ENCODE results near the gene JDP2. TPM values are rescaled to one million over a fixed set of nuclear protein-coding genes. Genes with fewer than 3 reads are reported as not detected.

Gene JDP2
- total RNA-seq, 2 experiments from 2014 or later: 2.6 to 2.9 TPM

DNA sequence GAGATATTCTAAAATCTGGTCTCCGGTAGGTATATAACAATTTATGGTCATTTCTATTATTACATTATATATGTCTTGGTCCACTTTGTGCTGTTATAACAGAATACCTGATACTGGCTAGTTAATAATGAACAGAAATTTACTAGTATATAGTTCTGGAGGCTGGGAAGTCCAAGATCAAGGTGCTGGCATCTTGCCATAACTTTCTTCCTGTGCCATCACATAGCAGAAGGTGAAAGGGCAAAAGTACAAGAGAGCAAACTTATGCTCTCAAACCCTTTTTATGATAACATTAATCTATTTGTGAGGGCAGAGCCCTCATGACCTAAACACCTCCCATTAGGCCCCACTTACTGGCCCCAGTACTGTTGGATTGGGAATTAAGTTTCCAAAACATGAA lies 76.6 kb downstream of the JDP2 start:
- Mint-ChIP-seq H3K4me1 (peaks cover 2% of the 10 kb centered on the region), H3K27me3 (no peaks in the 10 kb centered on the region), H3K27ac (no peak overlapping the region), H3K9me3 (peaks cover 5% of the 10 kb centered on the region), H3K4me3 (no peak overlapping the region), H3K36me3 (ENCODE audit: low read depth) (no peaks in the 10 kb centered on the region)
- DNase-seq: no peak
- ChIA-PET CTCF (interaction anchor here (1.3 kb wide), 1 partner anchor 9 kb away, joined by 4 read pairs; no protein-coding TSS in a partner anchor), POLR2A (no interaction called here)

- H3K27me3 Mint-ChIP-seq: no peaks in the 10 kb centered on the region
- H3K36me3 Mint-ChIP-seq (ENCODE audit: low read depth): peaks cover 16% of the 10 kb centered on the region
- H3K4me1 Mint-ChIP-seq: peaks cover 1% of the 10 kb centered on the region
- H3K27ac Mint-ChIP-seq: no peak overlapping the region
- no peak for DNase-seq
- H3K9me3 Mint-ChIP-seq: peaks cover 23% of the 10 kb centered on the region
- POLR2A ChIA-PET: interaction anchor here (1.0 kb wide), 1 partner anchor 8 kb away, joined by 3 read pairs; no protein-coding TSS in a partner anchor
- CTCF ChIA-PET: interaction anchor here (0.7 to 1.4 kb wide), 3 partner anchors 12 to 198 kb away, joined by 3 to 4 read pairs (median 3); no protein-coding TSS in a partner anchor
- H3K4me3 Mint-ChIP-seq: no peak overlapping the region
Measured at GRCh38 chr14:75506930-75507329, 79.1 kb downstream of the JDP2 start.

DNA sequence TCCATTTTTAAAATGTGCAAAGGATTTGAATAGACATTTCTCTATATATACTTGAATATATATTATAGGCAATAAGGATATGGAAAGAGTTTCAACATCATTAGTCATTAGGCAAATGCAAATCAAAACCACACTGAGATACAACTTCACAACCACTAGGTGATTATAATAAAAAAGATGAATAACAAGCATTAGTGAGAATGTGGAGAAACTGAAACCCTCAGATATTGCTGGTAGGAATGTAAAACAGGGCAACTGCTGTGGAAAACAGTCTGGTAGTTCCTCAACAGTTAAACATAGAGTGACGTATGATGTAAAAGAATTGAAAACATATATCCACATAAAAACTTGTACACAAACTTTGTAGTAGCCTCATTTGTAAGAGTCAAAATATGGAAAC lies 82.7 kb downstream of the JDP2 start:
- H3K4me1 Mint-ChIP-seq: peaks cover 21% of the 10 kb centered on the region

GRCh38 chr14:75511201-75511600 lies 83.4 kb downstream of the JDP2 start:
- H3K4me3 Mint-ChIP-seq: no peak overlapping the region
- H3K4me1 Mint-ChIP-seq: peaks cover 27% of the 10 kb centered on the region
- POLR2A ChIA-PET: interaction anchor here (1.1 kb wide), 1 partner anchor 11 kb away, joined by 3 read pairs; the partner anchor contains the start of gene BATF
- CTCF ChIA-PET: interaction anchor here (1.2 kb wide), 1 partner anchor 12 kb away, joined by 3 read pairs; no protein-coding TSS in a partner anchor
- peaks cover 21% of the 10 kb centered on the region for H3K36me3 Mint-ChIP-seq (ENCODE audit: low read depth)
- DNase-seq: no peak
- peaks cover 28% of the 10 kb centered on the region for H3K9me3 Mint-ChIP-seq
- no peak overlapping the region for H3K27ac Mint-ChIP-seq
- H3K27me3 Mint-ChIP-seq: no peaks in the 10 kb centered on the region

More for the DNA sequence above, 82.7 kb downstream of the JDP2 start:
- ChIA-PET CTCF (no interaction called here), POLR2A (no interaction called here)
- Mint-ChIP-seq H3K36me3 (ENCODE audit: low read depth) (peaks cover 21% of the 10 kb centered on the region), H3K9me3 (peaks cover 28% of the 10 kb centered on the region), H3K4me3 (no peak overlapping the region), H3K27ac (no peak overlapping the region), H3K27me3 (no peaks in the 10 kb centered on the region)
- DNase-seq: no peak

- Mint-ChIP-seq H3K27me3 (no peaks in the 10 kb centered on the region), H3K27ac (peak overlapping the region; percentile 65), H3K4me3 (peak overlapping the region; percentile 41), H3K36me3 (ENCODE audit: low read depth) (peaks cover 21% of the 10 kb centered on the region), H3K9me3 (peaks cover 23% of the 10 kb centered on the region), H3K4me1 (peaks cover 43% of the 10 kb centered on the region)
- CTCF ChIA-PET: interaction anchor here (0.6 to 1.8 kb wide), 6 partner anchors 10 to 1631 kb away, joined by 3 to 5 read pairs (median 4); no protein-coding TSS in a partner anchor
- DNase-seq: no peak
- POLR2A ChIA-PET: interaction anchor here (0.6 to 2.7 kb wide), 15 partner anchors 7 to 53 kb away, joined by 3 to 18 read pairs (median 4); partner anchors contain the start of gene BATF
Measured at GRCh38 chr14:75513911-75514672, 86.3 kb downstream of the JDP2 start.

GRCh38 chr14:75514673-75515628 lies 87.1 kb downstream of the JDP2 start:
- ChIA-PET POLR2A (interaction anchor here (0.5 to 2.7 kb wide), 20 partner anchors 8 to 655 kb away, joined by 3 to 18 read pairs (median 4); no protein-coding TSS in a partner anchor), CTCF (interaction anchor here (0.6 to 3.0 kb wide), 12 partner anchors 9 to 1632 kb away, joined by 3 to 20 read pairs (median 4); no protein-coding TSS in a partner anchor)
- peak overlapping the region; percentile 85 for H3K27ac Mint-ChIP-seq
- no peaks in the 10 kb centered on the region for H3K27me3 Mint-ChIP-seq
- H3K4me3 Mint-ChIP-seq: peak overlapping the region; percentile 59
- DNase-seq: peak; percentile 70
- H3K4me1 Mint-ChIP-seq: peaks cover 45% of the 10 kb centered on the region
- peaks cover 18% of the 10 kb centered on the region for H3K36me3 Mint-ChIP-seq (ENCODE audit: low read depth)
- H3K9me3 Mint-ChIP-seq: peaks cover 21% of the 10 kb centered on the region

- Mint-ChIP-seq H3K4me1 (peaks cover 51% of the 10 kb centered on the region), H3K4me3 (peak overlapping the region; percentile 59), H3K36me3 (ENCODE audit: low read depth) (peaks cover 14% of the 10 kb centered on the region), H3K27me3 (no peaks in the 10 kb centered on the region), H3K27ac (peak overlapping the region; percentile 85), H3K9me3 (peaks cover 15% of the 10 kb centered on the region)
- POLR2A ChIA-PET: interaction anchor here (0.5 to 2.7 kb wide), 13 partner anchors 8 to 655 kb away, joined by 3 to 18 read pairs (median 4); no protein-coding TSS in a partner anchor
- DNase-seq: no peak
- CTCF ChIA-PET: interaction anchor here (0.7 to 4.2 kb wide), 9 partner anchors 10 to 62 kb away, joined by 3 to 22 read pairs (median 5); no protein-coding TSS in a partner anchor
Measured at GRCh38 chr14:75515629-75515996, 87.8 kb downstream of the JDP2 start.

DNA sequence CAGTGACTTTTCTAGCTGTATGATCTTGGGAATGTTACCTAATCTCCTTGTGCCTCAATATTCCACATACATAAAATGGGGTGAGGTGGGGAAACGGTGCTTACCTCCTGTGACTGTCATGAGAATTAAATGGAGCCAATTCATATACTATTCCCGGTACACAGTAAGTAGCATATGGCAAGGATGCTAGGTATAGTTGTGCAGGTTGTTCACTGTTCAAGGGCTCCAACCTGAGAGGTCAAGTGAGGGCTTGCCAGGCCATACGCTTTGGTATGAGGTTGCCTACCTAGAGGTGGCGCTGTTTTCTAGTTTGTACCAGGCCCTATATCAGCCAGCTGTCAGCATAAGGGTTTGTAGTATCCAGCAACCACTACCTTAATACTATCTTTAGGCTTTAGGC lies 90.8 kb downstream of the JDP2 start:
- Mint-ChIP-seq H3K4me1 (peaks cover 64% of the 10 kb centered on the region), H3K9me3 (no peaks in the 10 kb centered on the region), H3K27me3 (no peaks in the 10 kb centered on the region), H3K27ac (no peak overlapping the region), H3K4me3 (no peak overlapping the region), H3K36me3 (ENCODE audit: low read depth) (peaks cover 13% of the 10 kb centered on the region)
- peak; percentile 65 for DNase-seq
- CTCF ChIA-PET: interaction anchor here (0.7 to 5.8 kb wide), 18 partner anchors 10 to 223 kb away, joined by 3 to 30 read pairs (median 3); no protein-coding TSS in a partner anchor
- POLR2A ChIA-PET: interaction anchor here (1.2 to 2.4 kb wide), 3 partner anchors 15 to 31 kb away, joined by 3 to 8 read pairs (median 5); no protein-coding TSS in a partner anchor

- H3K9me3 Mint-ChIP-seq: no peaks in the 10 kb centered on the region
- no peaks in the 10 kb centered on the region for H3K27me3 Mint-ChIP-seq
- POLR2A ChIA-PET: interaction anchor here (1.2 to 2.4 kb wide), 3 partner anchors 14 to 32 kb away, joined by 3 to 8 read pairs (median 5); no protein-coding TSS in a partner anchor
- H3K4me1 Mint-ChIP-seq: peaks cover 64% of the 10 kb centered on the region
- no peak for DNase-seq
- CTCF ChIA-PET: interaction anchor here (0.6 to 5.8 kb wide), 16 partner anchors 9 to 259 kb away, joined by 3 to 30 read pairs (median 4); no protein-coding TSS in a partner anchor
- no peak overlapping the region for H3K27ac Mint-ChIP-seq
- H3K4me3 Mint-ChIP-seq: no peak overlapping the region
- peaks cover 20% of the 10 kb centered on the region for H3K36me3 Mint-ChIP-seq (ENCODE audit: low read depth)
Measured at GRCh38 chr14:75519394-75519793, 91.6 kb downstream of the JDP2 start.

DNA sequence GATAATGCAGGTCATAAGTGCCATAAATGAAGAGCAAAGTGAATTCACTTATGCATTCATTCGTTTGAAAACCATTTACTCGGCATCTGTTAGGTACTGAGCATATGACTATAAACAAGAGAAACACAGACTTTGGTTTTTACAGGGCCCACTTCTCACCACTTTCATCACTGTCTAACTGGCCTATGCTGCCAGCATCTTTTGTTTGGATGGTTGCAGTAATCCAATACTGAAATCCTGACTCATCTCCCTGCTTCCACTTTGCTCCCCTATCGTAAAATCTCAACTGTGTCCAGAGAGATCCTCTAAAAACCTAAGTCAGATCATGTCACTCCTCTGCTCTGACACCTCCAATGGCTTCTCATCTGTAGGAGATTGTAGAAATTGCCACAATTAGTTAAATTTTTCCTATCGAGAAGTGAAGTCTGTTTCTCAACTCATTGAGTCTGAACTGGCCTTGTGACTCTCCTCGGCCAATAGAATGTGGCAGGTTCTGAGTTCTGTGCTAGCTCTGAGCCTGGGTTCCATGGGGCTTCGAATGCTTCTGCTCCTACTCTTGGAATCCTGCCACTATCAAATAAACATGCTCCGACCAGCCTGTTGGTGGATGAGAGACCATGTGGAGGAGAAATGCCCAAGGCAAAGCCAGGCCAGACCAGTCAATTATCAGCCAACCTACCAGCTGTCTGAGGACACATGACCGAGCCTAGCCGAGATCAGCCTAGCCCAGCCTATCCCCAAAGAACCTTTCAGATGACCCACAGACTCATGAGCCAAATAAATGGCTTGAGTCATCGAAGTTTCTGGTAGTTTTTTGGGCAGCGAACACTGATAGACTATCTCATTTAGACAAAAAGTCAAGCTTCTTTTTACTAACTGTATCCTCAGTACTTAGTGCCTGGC lies 92.3 kb downstream of the JDP2 start:
- Mint-ChIP-seq H3K9me3 (no peaks in the 10 kb centered on the region), H3K4me3 (no peak overlapping the region), H3K4me1 (peaks cover 65% of the 10 kb centered on the region), H3K27ac (peak overlapping the region; percentile 94), H3K36me3 (ENCODE audit: low read depth) (peaks cover 27% of the 10 kb centered on the region), H3K27me3 (no peaks in the 10 kb centered on the region)
- POLR2A ChIA-PET: interaction anchor here (0.7 to 12.2 kb wide), 6 partner anchors 14 to 33 kb away, joined by 3 to 172 read pairs (median 11); no protein-coding TSS in a partner anchor
- DNase-seq: no peak
- CTCF ChIA-PET: interaction anchor here (0.6 to 5.8 kb wide), 15 partner anchors 9 to 259 kb away, joined by 3 to 42 read pairs (median 9); no protein-coding TSS in a partner anchor

DNA sequence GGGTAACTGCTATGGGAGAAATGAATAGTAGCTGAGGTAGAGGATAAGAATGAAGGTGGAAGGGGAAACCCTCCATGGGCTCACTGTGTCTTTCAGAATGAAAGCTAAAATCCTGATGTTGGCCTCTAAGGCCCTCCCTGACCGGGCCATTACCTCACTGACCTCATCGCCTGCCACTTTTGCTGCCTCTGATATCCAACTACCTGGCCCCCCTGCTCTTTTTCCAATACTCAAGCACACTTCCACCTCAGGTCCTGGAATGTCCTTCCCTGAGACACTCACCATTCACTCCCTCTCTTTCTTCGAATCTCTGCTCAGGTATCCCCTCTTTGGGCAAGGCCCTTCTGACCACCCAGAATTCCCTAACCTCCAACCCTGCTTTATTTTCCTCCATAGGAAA lies 93.0 kb downstream of the JDP2 start:
- Mint-ChIP-seq H3K36me3 (ENCODE audit: low read depth) (peaks cover 35% of the 10 kb centered on the region), H3K27me3 (no peaks in the 10 kb centered on the region), H3K4me3 (peak overlapping the region; percentile 8), H3K4me1 (peaks cover 66% of the 10 kb centered on the region), H3K9me3 (no peaks in the 10 kb centered on the region), H3K27ac (peak overlapping the region; percentile 94)
- DNase-seq: no peak
- ChIA-PET CTCF (interaction anchor here (1.6 to 5.8 kb wide), 5 partner anchors 28 to 57 kb away, joined by 4 to 42 read pairs (median 14); no protein-coding TSS in a partner anchor), POLR2A (interaction anchor here (0.7 to 12.2 kb wide), 14 partner anchors 8 to 393 kb away, joined by 3 to 172 read pairs (median 6); partner anchors contain the start of gene FLVCR2)

Data from activated CD4-positive, alpha-beta memory T cell treated with anti-CD3 and anti-CD28 coated beads, Interleukin-2, amount 10 ng/mL, durations not matched to agents 7 days and 5 days (primary cell).